RWPE2 (cell line): ENCODE data around the gene CACNA1H.
"Not testable (repeated sequence)": the region's sequence is repeated elsewhere in the genome, so short reads cannot be mapped to it uniquely, and the experiment has no call there.

Experiments used
- ATAC-seq: fragments of 200-7000 bp; cut with Tn5 transposase; 3 replicates; pipeline ENCODE4 v1.9.1; 2021; ENCODE audit warnings: low read depth
- DNase-seq: peaks from one replicate; pipeline ENCODE4 v3.0.0-alpha.2; 2020; ENCODE audit warnings: low spot score
- H3K27ac ChIP-seq: fragments of 450-650 bp; 2 replicates; pipeline ENCODE4 v1.5.1; 2017; ENCODE audit warnings: mild to moderate bottlenecking; ENCODE audit not compliant: poor library complexity, severe bottlenecking
- H3K27me3 ChIP-seq: fragments of 250-450 bp; sonication (Bioruptor Pico); 2 replicates; pipeline ENCODE4 v1.5.1; 2021; ENCODE audit warnings: mild to moderate bottlenecking, moderate library complexity; ENCODE audit not compliant: insufficient read depth, poor library complexity, severe bottlenecking
- H3K36me3 ChIP-seq: fragments of 250-450 bp; sonication (Bioruptor Pico); 2 replicates; pipeline ENCODE4 v1.5.1; 2020; ENCODE audit warnings: low read depth, mild to moderate bottlenecking, moderate library complexity
- H3K4me1 ChIP-seq: fragments of 250-450 bp; sonication (Bioruptor Pico); 2 replicates; pipeline ENCODE4 v1.5.1; 2021; ENCODE audit warnings: mild to moderate bottlenecking, moderate library complexity; ENCODE audit not compliant: insufficient read depth, poor library complexity, severe bottlenecking
- H3K4me3 ChIP-seq: fragments of 250-450 bp; sonication (Bioruptor Pico); 2 replicates; pipeline ENCODE4 v1.5.1; 2021; ENCODE audit warnings: mild to moderate bottlenecking, moderate library complexity; ENCODE audit not compliant: severe bottlenecking
- H3K9me3 ChIP-seq: fragments of 250-450 bp; sonication (Bioruptor Pico); 2 replicates; pipeline ENCODE4 v1.5.1; 2021; ENCODE audit warnings: mild to moderate bottlenecking, moderate library complexity; ENCODE audit not compliant: severe bottlenecking
- TF ChIP-seq, protein P1 (sequence below): fragments of 450-650 bp; IDR thresholded peaks from one replicate; pipeline ENCODE4 v1.5.1; 2017; ENCODE audit warnings: mild to moderate bottlenecking, moderate library complexity; ENCODE audit not compliant: poor library complexity, severe bottlenecking

The CACNA1H gene

DNA sequence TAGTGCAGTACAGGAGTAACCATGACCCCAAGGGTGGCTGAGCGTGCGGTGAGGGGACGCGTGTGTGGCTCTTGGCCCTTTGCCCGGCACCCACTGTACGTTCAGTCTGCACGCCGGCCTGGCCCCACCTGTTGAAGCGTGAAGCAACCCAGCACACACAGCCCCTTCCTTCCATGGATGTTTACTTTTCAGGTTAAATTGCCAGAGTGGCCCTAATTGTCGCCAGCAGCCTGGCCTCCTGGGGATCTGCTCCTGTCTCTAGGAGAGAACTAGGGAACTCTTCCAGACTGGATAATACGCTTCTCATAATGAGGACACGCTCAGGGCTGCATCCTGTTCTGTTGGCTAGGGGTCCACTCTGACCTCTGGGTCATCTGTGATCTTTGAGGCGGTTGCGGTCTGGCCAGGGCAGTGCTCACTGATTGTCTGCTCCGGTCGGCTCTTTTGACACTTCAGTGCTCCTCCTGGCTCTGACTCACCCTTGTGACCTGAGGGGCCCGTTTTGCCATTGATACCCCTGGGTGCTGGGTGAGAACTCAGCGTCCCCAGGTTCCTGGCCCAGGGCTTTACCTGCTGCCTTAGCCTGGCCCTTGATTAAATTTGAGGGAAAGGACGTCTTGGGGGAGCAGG, 44.4 kb downstream of the CACNA1H start:
- TF ChIP-seq, protein P1, sequence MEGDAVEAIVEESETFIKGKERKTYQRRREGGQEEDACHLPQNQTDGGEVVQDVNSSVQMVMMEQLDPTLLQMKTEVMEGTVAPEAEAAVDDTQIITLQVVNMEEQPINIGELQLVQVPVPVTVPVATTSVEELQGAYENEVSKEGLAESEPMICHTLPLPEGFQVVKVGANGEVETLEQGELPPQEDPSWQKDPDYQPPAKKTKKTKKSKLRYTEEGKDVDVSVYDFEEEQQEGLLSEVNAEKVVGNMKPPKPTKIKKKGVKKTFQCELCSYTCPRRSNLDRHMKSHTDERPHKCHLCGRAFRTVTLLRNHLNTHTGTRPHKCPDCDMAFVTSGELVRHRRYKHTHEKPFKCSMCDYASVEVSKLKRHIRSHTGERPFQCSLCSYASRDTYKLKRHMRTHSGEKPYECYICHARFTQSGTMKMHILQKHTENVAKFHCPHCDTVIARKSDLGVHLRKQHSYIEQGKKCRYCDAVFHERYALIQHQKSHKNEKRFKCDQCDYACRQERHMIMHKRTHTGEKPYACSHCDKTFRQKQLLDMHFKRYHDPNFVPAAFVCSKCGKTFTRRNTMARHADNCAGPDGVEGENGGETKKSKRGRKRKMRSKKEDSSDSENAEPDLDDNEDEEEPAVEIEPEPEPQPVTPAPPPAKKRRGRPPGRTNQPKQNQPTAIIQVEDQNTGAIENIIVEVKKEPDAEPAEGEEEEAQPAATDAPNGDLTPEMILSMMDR = no peak
- H3K9me3 ChIP-seq = no peaks in the 10 kb centered on the region
- H3K27me3 ChIP-seq = no peaks in the 10 kb centered on the region
- DNase-seq = no peak
- no peak for ATAC-seq
- H3K27ac ChIP-seq = no peak overlapping the region
- H3K36me3 ChIP-seq = no peaks in the 10 kb centered on the region
- H3K4me3 ChIP-seq = no peak overlapping the region
- H3K4me1 ChIP-seq = no peaks in the 10 kb centered on the region

DNA sequence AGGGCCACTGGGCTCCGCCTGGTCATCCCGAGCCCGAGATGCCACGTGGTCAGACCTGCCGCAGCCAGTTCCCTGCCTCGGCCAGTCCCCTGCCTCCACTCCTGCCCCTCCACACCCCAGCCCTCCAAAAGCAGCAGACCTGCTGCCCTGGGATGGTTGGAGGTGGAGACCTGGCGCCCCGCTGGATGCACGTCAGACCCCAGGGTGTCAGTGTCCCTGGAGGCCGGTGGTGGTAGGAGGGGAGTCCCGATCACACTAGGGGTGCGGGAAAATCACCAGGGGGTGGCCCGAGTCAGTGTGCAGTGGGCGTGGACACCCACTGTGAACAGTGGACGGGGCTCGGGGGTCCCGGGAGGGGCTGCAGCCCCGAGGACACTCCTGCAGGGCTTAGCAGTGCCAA, 45.3 kb downstream of the CACNA1H start:
- no peak overlapping the region for H3K4me3 ChIP-seq
- no peaks in the 10 kb centered on the region for H3K4me1 ChIP-seq
- H3K9me3 ChIP-seq = no peaks in the 10 kb centered on the region
- no peak overlapping the region for H3K27ac ChIP-seq
- ATAC-seq (no peak), DNase-seq (no peak)
- no peaks in the 10 kb centered on the region for H3K36me3 ChIP-seq
- TF ChIP-seq, protein P1 = no peak
- H3K27me3 ChIP-seq = no peaks in the 10 kb centered on the region

DNA sequence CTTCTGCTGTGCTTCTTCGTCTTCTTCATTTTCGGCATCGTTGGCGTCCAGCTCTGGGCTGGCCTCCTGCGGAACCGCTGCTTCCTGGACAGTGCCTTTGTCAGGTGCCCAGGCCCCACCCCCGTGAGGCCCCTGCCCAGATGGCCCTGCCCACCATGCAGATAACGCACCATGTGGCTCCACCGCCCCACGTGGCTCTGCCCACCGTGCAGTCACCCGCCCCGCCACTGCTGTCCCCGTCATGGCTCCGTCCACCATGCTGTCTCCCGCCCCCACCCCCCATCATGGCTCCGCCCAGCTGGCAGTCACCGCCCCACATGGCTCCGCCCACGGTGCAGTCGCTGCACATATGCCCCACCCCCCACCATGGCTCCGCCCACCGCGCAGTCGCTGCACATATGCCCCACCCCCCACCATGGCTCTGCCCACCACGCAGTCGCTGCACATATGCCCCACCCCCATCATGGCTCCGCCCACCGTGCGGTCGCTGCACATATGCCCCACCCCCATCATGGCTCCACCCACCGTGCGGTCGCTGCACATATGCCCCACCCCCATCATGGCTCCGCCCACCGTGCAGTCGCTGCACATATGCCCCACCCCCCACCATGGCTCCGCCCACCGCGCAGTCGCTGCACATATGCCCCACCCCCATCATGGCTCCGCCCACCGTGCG, 45.9 kb downstream of the CACNA1H start:
- H3K27ac ChIP-seq, H3K27me3 ChIP-seq, DNase-seq, H3K9me3 ChIP-seq, H3K4me1 ChIP-seq, H3K36me3 ChIP-seq, ATAC-seq, H3K4me3 ChIP-seq: not testable (repeated sequence)

DNA sequence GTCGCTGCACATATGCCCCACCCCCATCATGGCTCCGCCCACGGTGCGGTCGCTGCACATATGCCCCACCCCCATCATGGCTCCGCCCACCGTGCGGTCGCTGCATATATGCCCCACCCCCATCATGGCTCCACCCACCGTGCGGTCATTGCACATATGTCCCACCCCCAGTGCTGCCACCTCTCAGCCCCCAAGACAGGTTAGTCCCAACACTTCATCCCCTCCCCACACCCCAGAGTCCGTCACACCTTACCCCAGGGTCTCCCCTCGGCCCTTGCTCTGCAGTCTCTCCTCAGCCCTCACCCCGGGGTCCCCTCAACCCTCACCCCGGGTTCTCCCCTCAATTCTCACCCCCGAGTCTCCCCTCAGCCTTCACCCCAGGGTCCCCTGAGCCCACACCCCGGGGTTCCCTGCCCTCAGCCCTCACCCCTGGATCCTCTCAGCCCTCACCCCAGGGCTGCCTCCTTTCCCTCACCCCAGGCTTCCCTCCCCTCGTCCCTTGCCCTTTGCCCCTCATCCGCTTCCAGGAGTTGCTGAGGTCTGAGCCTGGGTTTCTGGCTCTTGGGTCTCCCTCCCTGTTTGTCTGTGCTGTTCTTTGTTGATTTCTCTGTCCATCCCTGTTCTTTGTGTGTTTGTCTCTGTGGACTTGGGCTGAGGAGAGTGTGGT, 46.6 kb downstream of the CACNA1H start:
- DNase-seq (no peak), ATAC-seq (no peak)
- Histone ChIP-seq H3K4me1 (no peaks in the 10 kb centered on the region), H3K9me3 (no peaks in the 10 kb centered on the region), H3K27me3 (no peaks in the 10 kb centered on the region), H3K4me3 (no peak overlapping the region), H3K36me3 (no peaks in the 10 kb centered on the region), H3K27ac (no peak overlapping the region)
- TF ChIP-seq, protein P1 = no peak

DNA sequence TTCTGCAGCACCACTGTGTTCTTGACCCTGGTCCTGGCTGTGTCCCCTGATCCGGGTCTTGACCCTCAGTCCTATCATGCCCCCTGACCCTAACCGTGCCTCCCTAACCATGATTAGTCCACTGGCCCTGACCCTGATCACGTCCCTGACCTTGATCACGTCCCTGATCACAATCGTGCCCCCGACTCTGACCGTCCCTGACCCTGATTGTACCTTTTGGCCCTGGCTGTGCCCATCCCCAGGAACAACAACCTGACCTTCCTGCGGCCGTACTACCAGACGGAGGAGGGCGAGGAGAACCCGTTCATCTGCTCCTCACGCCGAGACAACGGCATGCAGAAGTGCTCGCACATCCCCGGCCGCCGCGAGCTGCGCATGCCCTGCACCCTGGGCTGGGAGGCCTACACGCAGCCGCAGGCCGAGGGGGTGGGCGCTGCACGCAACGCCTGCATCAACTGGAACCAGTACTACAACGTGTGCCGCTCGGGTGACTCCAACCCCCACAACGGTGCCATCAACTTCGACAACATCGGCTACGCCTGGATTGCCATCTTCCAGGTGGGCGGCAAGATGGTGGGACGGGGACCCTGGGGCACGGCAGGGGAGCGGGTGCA, 47.2 kb downstream of the CACNA1H start:
- TF ChIP-seq, protein P1 = no peak
- no peak for ATAC-seq
- no peaks in the 10 kb centered on the region for H3K4me1 ChIP-seq
- no peaks in the 10 kb centered on the region for H3K36me3 ChIP-seq
- no peak overlapping the region for H3K4me3 ChIP-seq
- H3K27ac ChIP-seq = no peak overlapping the region
- no peaks in the 10 kb centered on the region for H3K9me3 ChIP-seq
- no peak for DNase-seq
- no peaks in the 10 kb centered on the region for H3K27me3 ChIP-seq
